HG03558 (cell line): Measurements from ENCODE around the gene CRTC2.
"Not testable (repeated sequence)": the region's sequence is repeated elsewhere in the genome, so short reads cannot be mapped to it uniquely, and the experiment has no call there.

ENCODE experiments used
- ATAC-seq: cut with Tn5 transposase; IDR thresholded peaks from one replicate; pipeline ENCODE4 v1.9.1; 2021; ENCODE audit warnings: moderate number of reproducible peaks; ENCODE audit not compliant: unreplicated experiment; ENCODE audit errors: extremely low read depth

The CRTC2 gene

DNA sequence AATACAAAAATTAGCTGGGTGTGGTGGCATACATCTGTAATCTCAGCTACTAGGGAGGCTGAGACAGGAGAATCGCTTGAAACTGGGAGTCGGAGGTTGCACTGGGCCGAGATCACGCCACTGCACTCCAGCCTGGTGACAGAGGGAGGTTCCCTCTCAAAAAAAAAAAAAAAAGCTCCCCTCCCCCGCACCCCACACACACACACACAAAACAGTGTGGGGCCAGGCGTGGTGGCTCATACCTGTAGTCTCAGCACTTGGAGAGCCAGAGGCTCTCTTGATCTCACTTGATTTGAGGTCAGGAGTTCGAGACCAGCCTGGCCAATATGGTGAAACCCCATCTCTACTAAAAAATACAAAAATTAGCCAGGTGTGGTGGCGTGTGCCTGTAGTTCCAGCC, 52.5 kb downstream of the CRTC2 start:
- ATAC-seq: not testable (repeated sequence)

DNA sequence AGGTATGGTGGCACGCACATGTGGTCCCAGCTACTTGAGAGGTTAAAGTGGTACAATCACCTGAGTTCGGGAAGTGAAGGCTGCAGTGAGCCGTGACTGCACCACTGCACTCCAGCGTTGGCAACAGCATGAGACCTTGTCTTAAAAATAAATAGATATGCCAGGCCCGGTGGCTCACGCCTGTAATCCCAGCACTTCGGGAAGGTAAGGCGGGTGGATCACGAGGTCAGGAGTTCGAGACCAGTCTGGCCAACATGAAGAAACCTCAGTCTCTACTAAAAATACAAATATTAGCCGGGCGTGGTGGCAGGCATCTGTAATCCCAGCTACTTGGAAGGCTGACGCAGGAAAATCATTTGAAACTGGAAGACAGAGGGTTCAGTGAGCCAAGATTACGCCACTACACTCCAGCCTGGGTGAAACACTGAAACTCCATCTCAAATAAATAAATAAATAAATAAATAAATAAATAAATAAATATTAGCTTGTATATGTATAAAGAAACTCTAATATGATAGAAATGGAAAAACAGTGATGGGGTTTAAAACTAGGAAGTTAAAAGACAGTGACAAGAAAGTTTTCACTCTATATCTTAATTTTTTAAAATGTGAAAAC, 54.5 kb downstream of the CRTC2 start:
- no peak for ATAC-seq

DNA sequence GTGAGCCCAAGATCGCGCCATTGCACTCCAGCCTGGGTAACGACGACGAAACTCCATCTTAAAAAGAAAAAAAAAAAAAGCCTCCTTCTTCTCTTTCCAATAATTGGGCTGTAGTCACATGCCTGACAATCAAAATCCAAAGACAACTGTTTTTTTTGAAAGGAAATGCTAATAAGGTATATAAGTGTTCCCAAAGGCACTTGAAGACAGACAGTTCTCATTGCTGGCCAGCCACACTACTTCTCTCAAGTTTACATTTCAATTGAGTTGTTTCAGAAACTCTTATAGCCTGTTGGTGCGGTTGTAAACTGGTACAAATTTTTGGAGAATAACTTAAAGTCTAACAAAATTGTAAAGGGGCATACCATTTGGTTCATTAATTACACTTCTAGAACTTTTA, 58.9 kb downstream of the CRTC2 start:
- ATAC-seq: no peak
